K562 (cell line): ENCODE data around the gene CFAP251. TPM values are rescaled to one million over a fixed set of nuclear protein-coding genes. Genes with fewer than 3 reads are reported as not detected.

Experiments used
- ATAC-seq: fragments of 200-7000 bp; cut with Tn5 transposase; 3 replicates; pipeline ENCODE4 v1.9.1; 2020; ENCODE audit warnings: moderate library complexity
- BruUV-seq: library from RNA; stranded (reverse); fragments of 400-500 nt; replicated peaks from 2 replicates; lab custom pipeline; 2021; lab: Mats Ljungman, UMichigan
- CTCF ChIA-PET: fragments of 300-600 bp; formaldehyde crosslinking; extraction: SDS; loops from one replicate; lab custom pipeline; 2021; ENCODE audit warnings: low intra/inter-chr PET ratio; lab: Yijun Ruan, JAX
- POLR2A ChIA-PET: fragments of 300-600, 350-650 bp; sonication (Branson Sonifier 250); formaldehyde crosslinking; extraction: SDS; loops from one replicate; lab custom pipeline; 2021; ENCODE audit warnings: antibody characterized with exemption, inconsistent platforms; lab: Yijun Ruan, JAX
- DNase-seq, 4 experiments: peaks; one replicate each; pipeline versions ENCODE4 v3.0.0 to v3.0.0-alpha.2; 2011 to 2018; ENCODE audit warnings: low spot score in 3 of 4, mixed read lengths in 3 of 4; ENCODE audit errors: extremely low read depth in 1 of 4
- FAIRE-seq: peaks from 2 replicates; lab custom pipeline; 2011; peaks lifted over from hg19 to GRCh38; lab: Jason Lieb, UNC
- H2AFZ ChIP-seq: 2 replicates; pipeline ENCODE4 v1.6.0; 2011; ENCODE audit warnings: low read depth, low read length, control low read depth, inconsistent platforms
- H3K27ac ChIP-seq: fragments of 200-600 bp; 3 replicates; pipeline ENCODE4 v1.8.0; 2011; ENCODE audit warnings: low read depth, mild to moderate bottlenecking, control low read depth, inconsistent platforms, low read length, moderate library complexity, mixed read lengths; ENCODE audit errors: extremely low read depth
- H3K27me3 ChIP-seq, 2 experiments: fragments of 300-600 bp in 1 of 2; 2 replicates in 1 of 2; 3 replicates in 1 of 2; pipeline versions ENCODE4 v1.6.0 to v1.8.0; 2011; ENCODE audit warnings: inconsistent platforms in 2 of 2, low read length in 2 of 2, mild to moderate bottlenecking in 1 of 2, mixed read lengths in 1 of 2, moderate library complexity in 1 of 2; ENCODE audit not compliant: control insufficient read depth in 2 of 2, insufficient read depth in 2 of 2
- H3K36me3 ChIP-seq: fragments of 300-600 bp; 3 replicates; pipeline ENCODE4 v1.8.0; 2011; ENCODE audit warnings: mild to moderate bottlenecking, low read length, inconsistent platforms; ENCODE audit not compliant: control insufficient read depth, insufficient read depth
- H3K4me1 ChIP-seq, 2 experiments: fragments of 200-600 bp in 1 of 2; replicated peaks in 1 of 2; 2 replicates in 1 of 2; 3 replicates in 1 of 2; pipeline versions ENCODE4 v1.5.1 to v1.8.0; 2011; ENCODE audit warnings: inconsistent platforms in 2 of 2, low read length in 2 of 2, mild to moderate bottlenecking in 1 of 2, mixed read lengths in 1 of 2, moderate library complexity in 1 of 2; ENCODE audit not compliant: control insufficient read depth in 2 of 2, insufficient read depth in 2 of 2
- H3K4me2 ChIP-seq: 2 replicates; pipeline ENCODE4 v1.6.1; 2011; ENCODE audit warnings: low read length, control low read depth, inconsistent platforms, mixed read lengths; ENCODE audit not compliant: insufficient read depth
- H3K4me3 ChIP-seq: fragments of 200-600 bp; sonication (generic), shearing (Covaris generic); 2 replicates; pipeline ENCODE4 v1.5.1; 2016; ENCODE audit warnings: control low read depth, inconsistent platforms
- H3K79me2 ChIP-seq: fragments of 200-600 bp; 3 replicates; pipeline ENCODE4 v1.8.0; 2011; ENCODE audit warnings: low read length, inconsistent platforms; ENCODE audit not compliant: control insufficient read depth, insufficient read depth
- H3K9ac ChIP-seq, 2 experiments: 2 replicates each; pipeline versions ENCODE4 v1.6.0 to v1.6.1; 2011; ENCODE audit warnings: low read depth in 2 of 2, low read length in 2 of 2, control low read depth in 1 of 2, inconsistent platforms in 1 of 2, mild to moderate bottlenecking in 1 of 2, mixed read lengths in 1 of 2; ENCODE audit not compliant: insufficient read depth in 1 of 2
- H3K9me1 ChIP-seq: one replicate; pipeline ENCODE4 v1.6.0; 2011; ENCODE audit warnings: inconsistent platforms, mild to moderate bottlenecking, low read length, moderate library complexity; ENCODE audit not compliant: control insufficient read depth, insufficient read depth
- H3K9me3 ChIP-seq: replicated peaks from 2 replicates; pipeline ENCODE4 v1.5.1; 2011; ENCODE audit warnings: low read depth, low read length, inconsistent platforms; ENCODE audit not compliant: control insufficient read depth, insufficient read depth
- H4K20me1 ChIP-seq: replicated peaks from 2 replicates; pipeline ENCODE4 v1.6.1; 2011; ENCODE audit warnings: low read length, inconsistent platforms, mixed read lengths; ENCODE audit not compliant: control insufficient read depth, insufficient read depth
- CBX3 ChIP-seq, 2 experiments: IDR thresholded peaks; 1 replicate in 1 of 2; 2 replicates in 1 of 2; pipeline ENCODE4 v1.6.1; 2012; ENCODE audit warnings: inconsistent platforms in 2 of 2, low read length in 2 of 2, borderline replicate concordance in 1 of 2, control low read depth in 1 of 2
- CCNT2 ChIP-seq: IDR thresholded peaks from 2 replicates; pipeline ENCODE4 v1.6.1; 2011; ENCODE audit warnings: borderline replicate concordance, low read depth, mild to moderate bottlenecking, moderate library complexity, mixed read lengths, low read length; ENCODE audit not compliant: insufficient read length; ENCODE audit errors: extremely low read depth
- PATZ1 ChIP-seq: fragments of 250-450 bp; sonication (Bioruptor Pico); IDR thresholded peaks from 2 replicates; pipeline ENCODE4 v1.5.0; 2020; ENCODE audit warnings: mild to moderate bottlenecking, borderline replicate concordance
- SAP30 ChIP-seq: fragments of 200-600 bp; sonication (generic); IDR thresholded peaks from 2 replicates; pipeline ENCODE4 v1.6.1; 2012; ENCODE audit warnings: borderline replicate concordance, low read depth, mild to moderate bottlenecking, moderate library complexity, low read length, control low read depth, inconsistent platforms; ENCODE audit not compliant: insufficient read depth, poor library complexity, severe bottlenecking
- SMAD3 ChIP-seq: fragments of 450-650 bp; formaldehyde crosslinking; conservative IDR thresholded peaks from 2 replicates; pipeline ENCODE4 v1.4.0; 2020; ENCODE audit warnings: mild to moderate bottlenecking
- TEAD4 ChIP-seq, 2 experiments: sonication (generic) in 1 of 2; formaldehyde crosslinking in 1 of 2; IDR thresholded peaks; 2 replicates each; pipeline versions ENCODE4 v1.6.1 to v1.8.0; 2012 to 2022; ENCODE audit warnings: borderline replicate concordance in 1 of 2, inconsistent platforms in 1 of 2, low read length in 1 of 2, mild to moderate bottlenecking in 1 of 2, missing genetic modification reagents in 1 of 2
- ZBTB34 ChIP-seq: fragments of 250-450 bp; sonication (Bioruptor Pico); IDR thresholded peaks from 2 replicates; pipeline ENCODE4 v1.8.0; 2021; ENCODE audit warnings: mild to moderate bottlenecking, moderate library complexity
- ZNF146 ChIP-seq: IDR thresholded peaks from one replicate; pipeline ENCODE4 v1.6.1; 2018; ENCODE audit warnings: missing compliant biosample characterization; ENCODE audit not compliant: unreplicated experiment
- ZNF316 ChIP-seq: fragments of 450-650 bp; IDR thresholded peaks from 2 replicates; pipeline ENCODE4 v1.6.1; 2016
- ZNF384 ChIP-seq: IDR thresholded peaks from 2 replicates; pipeline ENCODE4 v1.6.1; 2012; ENCODE audit warnings: low read depth, low read length, improper control_type of control experiment
- ZNF830 ChIP-seq: fragments of 250-450 bp; sonication (Bioruptor Pico); IDR thresholded peaks from 2 replicates; pipeline ENCODE4 v1.5.0; 2021; ENCODE audit warnings: mild to moderate bottlenecking
- WGBS: fragments of 100-300 bp; shearing (Covaris generic); methylation state at CpG from one replicate; pipeline ENCODE4 v1.1.6; 2016; ENCODE audit warnings: low coverage, mixed read lengths; ENCODE audit not compliant: insufficient coverage; ENCODE audit errors: missing lambda C conversion rate; 5-methylcytosine and 5-hydroxymethylcytosine counted together
- in situ Hi-C: fragments of 300-500 bp; cut with MboI; formaldehyde crosslinking; loops from 4 replicates; pipeline ENCODE4 v1.15.0; 2018; ENCODE audit warnings: inconsistent platforms, mixed read lengths
- intact Hi-C: fragments of 100-400 bp; cut with micrococcal nuclease; formaldehyde crosslinking; loops from 2 replicates; pipeline ENCODE4 v1.14.2; 2022
- polyA plus RNA-seq, 8 experiments: library from polyadenylated mRNA; depleted of rRNA in 4 of 8; stranded (reverse) in 5 of 8; unstranded in 3 of 8; fragments of >200 nt; fragmentation: Nextera tagmentation in 2 of 8; fragmentation: Illumina TruSeq in 1 of 8; extraction: Ambion mirVana in 2 of 8; extraction: Trizol in 1 of 8; gene quantifications; 2 replicates each; pipeline versions ENCODE4 v1.2.1 to v1.2.3, GENCODE V29; 2011 to 2014; ENCODE audit warnings: inconsistent platforms in 1 of 8, missing spikeins in 1 of 8
- total RNA-seq, 7 experiments: library from RNA; depleted of rRNA in 6 of 7; stranded (reverse); fragments of >200 nt in 6 of 7; fragmentation: Illumina TruSeq in 2 of 7; extraction: Trizol in 2 of 7; gene quantifications; 2 replicates each; pipeline versions ENCODE4 v1.2.1 to v1.2.3, GENCODE V29; 2011 to 2021; ENCODE audit warnings: low replicate concordance in 1 of 7
- TF ChIP-seq, protein P1 (sequence below): fragments of 450-650 bp; formaldehyde crosslinking; IDR thresholded peaks from 2 replicates; pipeline ENCODE4 v1.4.0; 2022; ENCODE audit warnings: mild to moderate bottlenecking, moderate library complexity
- TF ChIP-seq, protein P2 (sequence below): sonication (generic); formaldehyde crosslinking; IDR thresholded peaks from 2 replicates; pipeline ENCODE4 v1.9.0; 2022; ENCODE audit warnings: mild to moderate bottlenecking, missing genetic modification reagents
- TF ChIP-seq, protein P3 (sequence below): sonication (generic); formaldehyde crosslinking; IDR thresholded peaks from 2 replicates; pipeline ENCODE4 v1.5.0; 2020; ENCODE audit warnings: missing genetic modification reagents

The CFAP251 gene
- total and polyA plus RNA-seq, 9 of the 15 experiments (the other 6 are each of a cell fraction or from before 2014, with no cell fraction given): 16.6 to 31.0 (median 19.1) TPM

GRCh38 chr12:121893961-121894460 lies 24.4 kb upstream of the CFAP251 start:
- CTCF ChIA-PET: no interaction called here
- Histone ChIP-seq H3K27ac (peak overlapping the region; percentile 73), H3K27me3 (no peaks in the 10 kb centered on the region), H3K36me3 (peaks cover 56% of the 10 kb centered on the region), H3K79me2 (peaks cover 59% of the 10 kb centered on the region), H3K4me2 (peak overlapping the region; percentile 74; the same call in 1 of the 2 replicates), H4K20me1 (no peaks in the 10 kb centered on the region), H2AFZ (no peak overlapping the region), H3K9ac (peak overlapping the region; percentile 55 to 67; a peak in 3 of 4 replicates), H3K4me1 (peaks cover 25 to 27% of the 10 kb centered on the region in 2 experiments), H3K9me1 (no peaks in the 10 kb centered on the region), H3K9me3 (no peaks in the 10 kb centered on the region), H3K4me3 (no peak overlapping the region)
- POLR2A ChIA-PET: interaction anchor here (0.6 to 2.0 kb wide), 10 partner anchors 8 to 250 kb away, joined by 3 to 11 read pairs (median 4); partner anchors contain the start of gene CFAP251
- DNase-seq (peak in 1 of 4 experiments; percentile 31), FAIRE-seq (no peak), ATAC-seq (peak; percentile 3; the same call in 1 of the 3 replicates)
- 73% methylated on average over 1 of the region's 1 CpG for WGBS
- in situ Hi-C loops: no loop called here
- no TSS peak for BruUV-seq
- intact Hi-C loops: no loop called here
- TF ChIP-seq CBX3 (IDR thresholded peaks at IDR 0.05; ENCODE audit: borderline replicate concordance in 1 of 2, low read length in 2 of 2) (no peak), ZNF830 (CRISPR knock-in tag) (no peak), ZNF316 (no peak), TEAD4 (IDR thresholded peaks at IDR 0.05; ENCODE audit: low read length) (no peak), TEAD4 (CRISPR knock-in tag; IDR thresholded peaks at IDR 0.05; ENCODE audit: borderline replicate concordance) (no peak), ZNF146 (CRISPR knock-in tag) (no peak), ZBTB34 (CRISPR knock-in tag) (no peak), SAP30 (no peak), ZNF384 (peak; percentile 68), SMAD3 (CRISPR knock-in tag) (no peak), PATZ1 (CRISPR knock-in tag) (no peak), CCNT2 (no peak)
- TF ChIP-seq, protein P1, sequence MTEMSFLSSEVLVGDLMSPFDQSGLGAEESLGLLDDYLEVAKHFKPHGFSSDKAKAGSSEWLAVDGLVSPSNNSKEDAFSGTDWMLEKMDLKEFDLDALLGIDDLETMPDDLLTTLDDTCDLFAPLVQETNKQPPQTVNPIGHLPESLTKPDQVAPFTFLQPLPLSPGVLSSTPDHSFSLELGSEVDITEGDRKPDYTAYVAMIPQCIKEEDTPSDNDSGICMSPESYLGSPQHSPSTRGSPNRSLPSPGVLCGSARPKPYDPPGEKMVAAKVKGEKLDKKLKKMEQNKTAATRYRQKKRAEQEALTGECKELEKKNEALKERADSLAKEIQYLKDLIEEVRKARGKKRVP: no peak
- TF ChIP-seq, protein P2, sequence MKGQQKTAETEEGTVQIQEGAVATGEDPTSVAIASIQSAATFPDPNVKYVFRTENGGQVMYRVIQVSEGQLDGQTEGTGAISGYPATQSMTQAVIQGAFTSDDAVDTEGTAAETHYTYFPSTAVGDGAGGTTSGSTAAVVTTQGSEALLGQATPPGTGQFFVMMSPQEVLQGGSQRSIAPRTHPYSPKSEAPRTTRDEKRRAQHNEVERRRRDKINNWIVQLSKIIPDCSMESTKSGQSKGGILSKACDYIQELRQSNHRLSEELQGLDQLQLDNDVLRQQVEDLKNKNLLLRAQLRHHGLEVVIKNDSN (CRISPR knock-in tag): no peak
- TF ChIP-seq, protein P3, sequence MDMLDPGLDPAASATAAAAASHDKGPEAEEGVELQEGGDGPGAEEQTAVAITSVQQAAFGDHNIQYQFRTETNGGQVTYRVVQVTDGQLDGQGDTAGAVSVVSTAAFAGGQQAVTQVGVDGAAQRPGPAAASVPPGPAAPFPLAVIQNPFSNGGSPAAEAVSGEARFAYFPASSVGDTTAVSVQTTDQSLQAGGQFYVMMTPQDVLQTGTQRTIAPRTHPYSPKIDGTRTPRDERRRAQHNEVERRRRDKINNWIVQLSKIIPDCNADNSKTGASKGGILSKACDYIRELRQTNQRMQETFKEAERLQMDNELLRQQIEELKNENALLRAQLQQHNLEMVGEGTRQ: no peak
